ENCODE data around the gene CMTR1.

Gene CMTR1

DNA sequence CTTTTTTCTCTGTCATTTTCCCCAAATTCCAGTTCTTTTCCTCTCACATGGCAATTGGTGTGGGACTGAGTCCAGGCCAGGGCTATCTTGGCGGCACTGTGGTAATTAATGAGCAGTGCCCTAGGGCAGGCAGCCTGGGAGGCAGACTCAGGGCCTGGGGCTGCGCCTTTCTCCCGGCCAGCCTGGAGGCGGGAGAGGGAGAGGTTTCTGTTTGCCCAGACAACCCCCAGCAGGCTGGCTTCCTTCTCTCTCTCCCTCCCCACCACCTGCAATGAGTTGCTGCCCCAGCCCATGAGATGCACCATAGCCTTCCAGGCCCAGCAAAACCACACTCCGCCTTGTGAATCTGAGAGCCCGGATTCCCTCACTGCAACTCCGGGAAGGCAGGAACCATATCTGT is 81.8 kb downstream of the CMTR1 start:
- no peak overlapping the region for H2AFZ ChIP-seq (ENCODE audit: low read depth)
- no peaks in the 10 kb centered on the region for H3K27me3 ChIP-seq (ENCODE audit: insufficient read depth, low read depth)
- TF ChIP-seq, protein P1, sequence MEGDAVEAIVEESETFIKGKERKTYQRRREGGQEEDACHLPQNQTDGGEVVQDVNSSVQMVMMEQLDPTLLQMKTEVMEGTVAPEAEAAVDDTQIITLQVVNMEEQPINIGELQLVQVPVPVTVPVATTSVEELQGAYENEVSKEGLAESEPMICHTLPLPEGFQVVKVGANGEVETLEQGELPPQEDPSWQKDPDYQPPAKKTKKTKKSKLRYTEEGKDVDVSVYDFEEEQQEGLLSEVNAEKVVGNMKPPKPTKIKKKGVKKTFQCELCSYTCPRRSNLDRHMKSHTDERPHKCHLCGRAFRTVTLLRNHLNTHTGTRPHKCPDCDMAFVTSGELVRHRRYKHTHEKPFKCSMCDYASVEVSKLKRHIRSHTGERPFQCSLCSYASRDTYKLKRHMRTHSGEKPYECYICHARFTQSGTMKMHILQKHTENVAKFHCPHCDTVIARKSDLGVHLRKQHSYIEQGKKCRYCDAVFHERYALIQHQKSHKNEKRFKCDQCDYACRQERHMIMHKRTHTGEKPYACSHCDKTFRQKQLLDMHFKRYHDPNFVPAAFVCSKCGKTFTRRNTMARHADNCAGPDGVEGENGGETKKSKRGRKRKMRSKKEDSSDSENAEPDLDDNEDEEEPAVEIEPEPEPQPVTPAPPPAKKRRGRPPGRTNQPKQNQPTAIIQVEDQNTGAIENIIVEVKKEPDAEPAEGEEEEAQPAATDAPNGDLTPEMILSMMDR (conservative IDR thresholded peaks at IDR 0.05; ENCODE audit: low read depth, low read length), result no peak
- no peak overlapping the region for H3K4me2 ChIP-seq
- H3K79me2 ChIP-seq (ENCODE audit: insufficient read depth, low read depth), result no peaks in the 10 kb centered on the region
- no peaks in the 10 kb centered on the region for H3K36me3 ChIP-seq (ENCODE audit: insufficient read depth)
- no peak overlapping the region for H3K4me3 ChIP-seq (IDR thresholded peaks at IDR 0.05; ENCODE audit: insufficient read depth, low read depth, low read length)
- H4K20me1 ChIP-seq (ENCODE audit: insufficient read depth), result no peaks in the 10 kb centered on the region
- H3K4me1 ChIP-seq (ENCODE audit: low read depth, poor library complexity, severe bottlenecking), result peaks cover 28% of the 10 kb centered on the region
- no peak overlapping the region for H3K27ac ChIP-seq
- no peak overlapping the region for H3K9ac ChIP-seq

DNA sequence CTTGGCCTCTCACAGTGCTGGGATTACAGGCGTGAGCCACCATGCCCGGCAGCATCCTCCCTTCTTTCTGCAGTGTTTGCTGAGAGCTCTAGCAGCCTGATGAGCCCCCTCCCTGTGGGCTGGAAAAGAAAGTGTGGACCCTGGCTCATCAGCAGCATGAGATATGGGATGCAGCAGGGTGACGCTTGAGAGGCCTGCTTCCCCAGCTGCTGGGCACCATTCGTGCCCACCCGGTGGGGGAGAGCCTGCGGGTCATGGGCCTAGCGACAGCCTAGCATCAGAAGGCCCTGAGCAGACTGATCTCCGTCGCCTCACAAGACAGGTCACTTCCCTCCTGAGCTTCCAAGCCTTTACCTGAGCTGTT is 82.7 kb downstream of the CMTR1 start:
- Histone ChIP-seq H3K36me3 (ENCODE audit: insufficient read depth) (no peaks in the 10 kb centered on the region), H3K4me2 (peak overlapping the region; percentile 62), H3K9ac (no peak overlapping the region), H3K4me1 (ENCODE audit: low read depth, poor library complexity, severe bottlenecking) (peaks cover 28% of the 10 kb centered on the region), H3K4me3 (IDR thresholded peaks at IDR 0.05; ENCODE audit: insufficient read depth, low read depth, low read length) (no peak overlapping the region), H3K79me2 (ENCODE audit: insufficient read depth, low read depth) (no peaks in the 10 kb centered on the region), H3K27me3 (ENCODE audit: insufficient read depth, low read depth) (no peaks in the 10 kb centered on the region), H2AFZ (ENCODE audit: low read depth) (peak overlapping the region; percentile 49; the same call in 1 of the 2 replicates), H4K20me1 (ENCODE audit: insufficient read depth) (no peaks in the 10 kb centered on the region), H3K27ac (peak overlapping the region; percentile 54)
- TF ChIP-seq, protein P1 (conservative IDR thresholded peaks at IDR 0.05; ENCODE audit: low read depth, low read length), result no peak

DNA sequence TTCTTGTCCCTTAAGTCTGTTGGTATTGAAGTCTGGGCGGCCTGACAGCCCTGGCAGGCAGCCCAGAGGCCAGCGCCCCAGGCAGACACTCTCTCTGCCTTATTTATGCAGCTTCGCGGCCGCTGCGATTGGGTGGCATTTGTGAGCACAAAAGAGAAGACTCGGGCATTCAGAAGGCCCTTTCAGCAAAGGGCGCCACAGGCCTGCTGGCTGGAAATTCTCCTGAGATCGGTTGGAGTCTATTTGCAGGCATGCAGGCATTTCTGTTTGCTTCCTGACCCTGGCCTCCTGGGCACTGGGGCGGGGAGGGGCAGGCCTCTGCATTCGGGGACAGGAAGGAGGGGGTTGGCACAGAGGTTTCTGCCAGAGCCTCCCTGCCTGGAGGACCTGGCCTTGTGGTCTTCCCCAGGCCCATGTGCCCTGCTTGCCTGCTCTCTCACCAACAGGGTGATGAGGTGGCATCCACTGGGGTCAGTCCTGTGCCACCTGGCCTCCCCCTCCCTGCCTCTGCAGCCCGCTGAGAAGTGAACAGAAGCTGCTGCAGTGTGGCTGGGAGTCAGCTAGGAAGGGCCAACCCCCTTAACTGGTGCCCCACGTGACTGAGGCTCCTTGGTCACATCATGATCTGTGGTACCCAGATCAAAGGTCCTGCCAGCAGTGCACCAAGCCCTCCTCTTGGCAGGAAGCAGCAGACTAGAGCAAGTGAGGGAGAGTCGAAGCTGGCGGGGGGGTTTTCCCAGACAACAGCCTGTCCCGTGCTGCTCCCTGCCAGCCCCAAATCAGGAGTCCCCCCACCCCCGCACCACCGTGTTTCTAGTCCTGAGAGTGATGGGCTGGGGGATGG is 83.3 kb downstream of the CMTR1 start:
- H2AFZ ChIP-seq (ENCODE audit: low read depth), result peak overlapping the region; percentile 49; the same call in 1 of the 2 replicates
- H3K9ac ChIP-seq, result peak overlapping the region; percentile 9; the same call in 1 of the 2 replicates
- H3K4me1 ChIP-seq (ENCODE audit: low read depth, poor library complexity, severe bottlenecking), result peaks cover 34% of the 10 kb centered on the region
- no peaks in the 10 kb centered on the region for H3K27me3 ChIP-seq (ENCODE audit: insufficient read depth, low read depth)
- peak overlapping the region; percentile 54 for H3K27ac ChIP-seq
- no peaks in the 10 kb centered on the region for H3K79me2 ChIP-seq (ENCODE audit: insufficient read depth, low read depth)
- no peak overlapping the region for H3K4me3 ChIP-seq (IDR thresholded peaks at IDR 0.05; ENCODE audit: insufficient read depth, low read depth, low read length)
- no peaks in the 10 kb centered on the region for H3K36me3 ChIP-seq (ENCODE audit: insufficient read depth)
- TF ChIP-seq, protein P1 (conservative IDR thresholded peaks at IDR 0.05; ENCODE audit: low read depth, low read length), result no peak
- H3K4me2 ChIP-seq, result peak overlapping the region; percentile 62
- H4K20me1 ChIP-seq (ENCODE audit: insufficient read depth), result no peaks in the 10 kb centered on the region

DNA sequence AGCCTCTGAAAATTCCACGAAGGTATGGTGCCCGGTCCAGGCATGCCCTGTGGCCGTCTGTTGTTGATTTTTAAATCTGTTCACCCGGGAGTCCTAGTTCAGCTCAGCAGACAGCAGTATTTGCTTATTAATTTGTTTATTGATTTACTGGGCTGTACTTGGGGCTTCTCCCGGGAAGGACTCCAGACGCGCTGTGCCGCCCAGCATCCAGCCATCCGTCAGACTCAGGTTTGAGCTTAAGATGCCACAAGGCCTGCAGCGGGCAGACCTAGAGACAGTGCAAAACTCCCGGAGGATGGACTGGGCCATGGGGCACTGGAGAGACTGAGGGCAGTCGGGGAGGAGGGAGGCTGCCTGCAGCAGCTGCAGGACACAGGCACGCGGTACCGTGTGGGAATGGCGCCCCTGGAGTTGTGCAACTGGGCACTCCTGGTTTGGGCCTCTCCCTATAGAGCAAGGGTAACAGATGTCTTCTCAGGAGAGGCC is 83.9 kb downstream of the CMTR1 start:
- H3K27ac ChIP-seq, result peak overlapping the region; percentile 54
- TF ChIP-seq, protein P1 (conservative IDR thresholded peaks at IDR 0.05; ENCODE audit: low read depth, low read length), result no peak
- no peaks in the 10 kb centered on the region for H3K36me3 ChIP-seq (ENCODE audit: insufficient read depth)
- H3K9ac ChIP-seq, result peak overlapping the region; percentile 9; the same call in 1 of the 2 replicates
- H3K4me2 ChIP-seq, result peak overlapping the region; percentile 62; the same call in 1 of the 2 replicates
- H2AFZ ChIP-seq (ENCODE audit: low read depth), result peak overlapping the region; percentile 26; the same call in 1 of the 2 replicates
- no peaks in the 10 kb centered on the region for H3K27me3 ChIP-seq (ENCODE audit: insufficient read depth, low read depth)
- H3K4me3 ChIP-seq (IDR thresholded peaks at IDR 0.05; ENCODE audit: insufficient read depth, low read depth, low read length), result no peak overlapping the region
- peaks cover 40% of the 10 kb centered on the region for H3K4me1 ChIP-seq (ENCODE audit: low read depth, poor library complexity, severe bottlenecking)
- H3K79me2 ChIP-seq (ENCODE audit: insufficient read depth, low read depth), result no peaks in the 10 kb centered on the region
- no peaks in the 10 kb centered on the region for H4K20me1 ChIP-seq (ENCODE audit: insufficient read depth)

Measured in KMS-11 (cell line).